ENCODE measurements around the gene KDM5B. TPM values are rescaled to one million over a fixed set of nuclear protein-coding genes. Genes with fewer than 3 reads are reported as not detected.

The KDM5B gene
- total and polyA plus RNA-seq, 2 of the 8 experiments (the other 6 are each of a cell fraction or from before 2014, with no cell fraction given), result 73.3 to 210 TPM

GRCh38 chr1:202837746-202838262 lies 29.6 kb upstream of the KDM5B start (continued):
- no peak for TF ChIP-seq CHD7 (IDR thresholded peaks at IDR 0.05; ENCODE audit: insufficient replicate concordance, low read length)
- TF ChIP-seq HDAC2 (IDR thresholded peaks at IDR 0.05; ENCODE audit: borderline replicate concordance in 1 of 2, low read depth in 2 of 2, low read length in 2 of 2), result no peak
- no peak for TF ChIP-seq KDM5A (IDR thresholded peaks at IDR 0.05; ENCODE audit: low read length)
- no peak for TF ChIP-seq CEBPB (IDR thresholded peaks at IDR 0.05; ENCODE audit: low read depth, low read length)
- no peak for TF ChIP-seq RFX5 (IDR thresholded peaks at IDR 0.05; ENCODE audit: borderline replicate concordance, low read depth, low read length)
- no peak for TF ChIP-seq RXRA (IDR thresholded peaks at IDR 0.05; ENCODE audit: insufficient read depth, low read depth, low read length)
- no peak for TF ChIP-seq POU5F1 (IDR thresholded peaks at IDR 0.05; ENCODE audit: low read depth, low read length)
- no peak for TF ChIP-seq SP4 (IDR thresholded peaks at IDR 0.05; ENCODE audit: low read length)
- TF ChIP-seq CREB1 (IDR thresholded peaks at IDR 0.05), result no peak
- no peak for TF ChIP-seq KDM1A (IDR thresholded peaks at IDR 0.05; ENCODE audit: borderline replicate concordance, low read length)

Measured in H1 (cell line).